HEK293 (cell line): ENCODE results near the gene PRRG1.

Experiments
- CTCF ChIP-seq: fragments of 450-650 bp; formaldehyde crosslinking; IDR thresholded peaks from 2 replicates; pipeline ENCODE4 v1.5.1; 2016; ENCODE audit warnings: missing biosample characterization, missing genetic modification characterization
- OSR2 ChIP-seq: fragments of 450-650 bp; formaldehyde crosslinking; IDR thresholded peaks from 2 replicates; pipeline ENCODE4 v1.5.1; 2016; ENCODE audit warnings: missing biosample characterization, missing genetic modification characterization
- PRDM2 ChIP-seq: fragments of 450-650 bp; formaldehyde crosslinking; IDR thresholded peaks from 2 replicates; pipeline ENCODE4 v1.5.1; 2016; ENCODE audit warnings: missing biosample characterization, missing genetic modification characterization, borderline replicate concordance
- RBAK ChIP-seq: fragments of 450-650 bp; formaldehyde crosslinking; IDR thresholded peaks from 2 replicates; pipeline ENCODE4 v1.5.1; 2016; ENCODE audit warnings: missing biosample characterization, missing genetic modification characterization
- YY1 ChIP-seq: fragments of 450-650 bp; formaldehyde crosslinking; IDR thresholded peaks from 2 replicates; pipeline ENCODE4 v1.5.1; 2018; ENCODE audit warnings: missing biosample characterization, missing genetic modification characterization
- YY2 ChIP-seq: fragments of 450-650 bp; formaldehyde crosslinking; IDR thresholded peaks from 2 replicates; pipeline ENCODE4 v1.5.1; 2016; ENCODE audit warnings: missing biosample characterization, missing genetic modification characterization
- ZNF121 ChIP-seq: fragments of 450-650 bp; formaldehyde crosslinking; IDR thresholded peaks from 2 replicates; pipeline ENCODE4 v1.5.1; 2016; ENCODE audit warnings: missing biosample characterization, missing genetic modification characterization
- ZNF580 ChIP-seq: fragments of 450-650 bp; formaldehyde crosslinking; IDR thresholded peaks from 2 replicates; pipeline ENCODE4 v1.5.1; 2016; ENCODE audit warnings: missing biosample characterization, missing genetic modification characterization
- ZSCAN30 ChIP-seq: fragments of 450-650 bp; IDR thresholded peaks from 2 replicates; pipeline ENCODE4 v1.5.1; 2018; ENCODE audit warnings: missing biosample characterization, mild to moderate bottlenecking, missing genetic modification characterization, moderate library complexity

- no peak for TF ChIP-seq ZNF580
- TF ChIP-seq YY1 (tag by site-specific recombination): no peak
- TF ChIP-seq CTCF (tag by site-specific recombination): no peak
- TF ChIP-seq YY2 (tag by site-specific recombination): no peak
- no peak for TF ChIP-seq ZSCAN30 (tag by site-specific recombination)
- TF ChIP-seq RBAK (tag by site-specific recombination): no peak
- TF ChIP-seq ZNF121 (tag by site-specific recombination): no peak
- TF ChIP-seq PRDM2 (tag by site-specific recombination): no peak
- TF ChIP-seq OSR2 (tag by site-specific recombination): no peak
These were observed 123.7 kb downstream of the PRRG1 start for GRCh38 chrX:37472836-37473235.
